Activated T-cell treated with anti-CD3 and anti-CD28 coated beads for 1 hour (primary cell): Measurements from ENCODE around the gene PDIK1L.

Source experiments
- DNase-seq: peaks from one replicate; pipeline ENCODE4 v3.0.0-alpha.2; 2020; ENCODE audit warnings: low read depth

Gene PDIK1L

DNA sequence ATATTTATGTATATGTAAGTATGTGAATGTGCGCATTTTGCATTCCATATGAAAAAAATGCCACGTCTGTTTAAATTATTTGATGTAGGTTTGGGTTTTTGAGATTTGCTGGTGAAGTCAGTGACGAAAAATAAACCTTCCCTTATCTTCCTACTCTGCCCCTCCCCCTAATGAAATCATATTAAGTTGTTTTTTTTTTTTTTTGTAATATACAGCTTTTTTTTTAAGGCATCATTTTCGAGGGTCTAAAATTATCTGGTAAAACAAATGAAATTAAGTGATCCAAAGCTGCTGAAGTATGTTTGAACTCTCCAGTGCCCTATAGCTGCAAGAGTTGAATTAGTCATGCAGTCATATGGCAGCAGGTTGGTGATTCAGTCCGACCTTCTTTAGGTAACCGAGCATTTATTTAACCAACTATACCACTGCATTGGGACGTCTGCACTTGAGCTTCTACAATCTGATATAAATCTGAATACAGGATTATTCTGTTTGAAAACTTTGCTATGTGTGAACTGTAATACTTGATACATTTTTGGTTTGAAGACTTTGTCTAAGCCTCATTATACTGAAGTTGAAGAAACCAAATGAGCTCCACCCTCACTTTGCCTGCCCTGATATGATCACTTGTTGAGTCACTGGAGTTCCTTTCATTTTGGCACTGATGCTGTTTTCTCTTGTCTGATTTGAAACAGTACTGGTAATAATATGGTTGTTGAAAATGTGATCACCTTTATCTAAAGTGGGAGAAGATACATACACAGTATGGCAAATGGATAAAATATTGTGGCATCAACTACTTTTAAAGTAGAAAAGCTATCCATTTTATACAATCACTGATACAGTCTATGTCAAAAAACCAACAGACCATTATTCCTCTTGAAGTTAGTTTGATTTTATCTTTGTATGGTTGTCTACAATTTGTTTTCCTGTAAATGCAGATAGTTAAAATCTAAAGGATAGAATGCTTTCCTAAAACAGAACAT, 11.7 kb downstream of the PDIK1L start:
- no peak for DNase-seq

DNA sequence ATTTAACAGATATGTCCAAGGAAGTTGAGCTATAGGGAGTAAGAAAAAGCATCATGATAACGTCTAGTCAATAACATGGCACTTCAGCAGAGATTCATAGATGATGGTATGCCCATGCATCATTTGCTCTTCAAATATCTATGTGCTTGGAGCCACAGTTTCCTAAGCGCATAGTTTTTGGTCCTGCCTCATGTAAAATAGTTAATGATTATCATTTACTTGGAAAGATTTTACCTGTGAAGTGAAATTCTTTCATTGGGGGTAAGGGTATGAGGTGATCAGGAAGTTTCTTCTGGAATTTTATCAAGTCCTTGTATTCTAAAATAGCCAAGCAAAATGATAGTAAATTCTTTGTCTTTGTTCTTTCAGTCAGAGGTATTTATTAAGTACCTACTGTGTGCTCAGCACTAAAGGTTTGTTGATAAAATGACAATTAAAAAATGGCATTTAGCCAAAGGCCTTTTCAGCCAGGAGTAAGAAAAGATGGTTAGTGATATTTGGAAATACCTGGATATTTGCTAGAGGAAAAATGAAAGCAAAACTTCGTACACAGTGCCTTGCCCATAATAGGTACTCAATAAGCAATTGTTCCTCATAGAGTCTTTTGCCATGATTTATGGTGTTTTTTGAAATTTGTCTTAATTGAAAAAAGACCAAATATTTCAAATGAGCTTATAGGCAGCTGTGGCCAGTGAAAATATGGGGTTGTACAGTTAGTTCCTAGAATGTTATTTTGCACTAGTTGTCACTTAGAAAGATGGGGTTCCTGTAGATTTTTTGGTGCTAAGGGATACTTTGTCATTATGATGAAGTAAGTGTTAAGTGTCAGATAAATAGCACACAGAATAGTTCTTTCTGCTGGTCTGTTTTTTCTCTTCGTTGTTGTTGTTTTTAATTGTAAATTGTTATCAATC, 13.1 kb downstream of the PDIK1L start:
- no peak for DNase-seq

DNA sequence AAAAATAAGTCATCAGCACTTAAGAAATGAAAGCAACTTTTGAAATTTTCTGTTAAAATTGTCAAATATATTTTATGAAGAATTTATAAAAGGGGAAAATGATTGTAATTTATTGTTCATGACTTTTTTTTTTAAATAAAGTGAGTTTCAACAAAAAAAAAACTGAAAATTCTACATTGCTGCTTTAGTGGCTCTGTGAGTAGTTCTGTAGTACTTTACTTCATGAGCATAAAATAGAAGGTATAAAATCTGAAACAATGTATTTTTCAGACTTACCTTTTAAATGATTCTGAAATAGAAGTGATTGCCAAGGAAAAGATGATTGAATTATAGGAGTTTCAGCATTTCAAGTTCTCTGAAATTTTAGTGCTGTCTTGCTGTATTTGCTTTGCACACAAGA, 13.8 kb downstream of the PDIK1L start:
- no peak for DNase-seq

DNA sequence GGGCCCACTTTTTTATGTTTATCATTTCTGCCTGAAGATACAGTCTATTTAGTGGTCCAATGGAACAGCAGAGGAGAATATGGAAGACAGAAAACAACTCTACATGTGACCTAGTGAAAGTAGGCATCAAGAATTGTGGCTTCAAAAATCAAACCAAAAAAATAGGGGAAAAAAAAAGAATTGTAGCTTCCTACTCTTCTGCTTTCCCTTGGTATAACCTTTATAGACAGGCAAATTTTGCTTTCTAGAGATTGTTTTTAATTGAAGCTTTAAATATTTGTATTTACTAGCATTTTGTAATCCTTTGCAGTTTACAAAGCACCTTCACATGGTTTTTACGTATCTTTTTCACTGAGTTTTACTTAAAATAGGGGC, 14.3 kb downstream of the PDIK1L start:
- no peak for DNase-seq

DNA sequence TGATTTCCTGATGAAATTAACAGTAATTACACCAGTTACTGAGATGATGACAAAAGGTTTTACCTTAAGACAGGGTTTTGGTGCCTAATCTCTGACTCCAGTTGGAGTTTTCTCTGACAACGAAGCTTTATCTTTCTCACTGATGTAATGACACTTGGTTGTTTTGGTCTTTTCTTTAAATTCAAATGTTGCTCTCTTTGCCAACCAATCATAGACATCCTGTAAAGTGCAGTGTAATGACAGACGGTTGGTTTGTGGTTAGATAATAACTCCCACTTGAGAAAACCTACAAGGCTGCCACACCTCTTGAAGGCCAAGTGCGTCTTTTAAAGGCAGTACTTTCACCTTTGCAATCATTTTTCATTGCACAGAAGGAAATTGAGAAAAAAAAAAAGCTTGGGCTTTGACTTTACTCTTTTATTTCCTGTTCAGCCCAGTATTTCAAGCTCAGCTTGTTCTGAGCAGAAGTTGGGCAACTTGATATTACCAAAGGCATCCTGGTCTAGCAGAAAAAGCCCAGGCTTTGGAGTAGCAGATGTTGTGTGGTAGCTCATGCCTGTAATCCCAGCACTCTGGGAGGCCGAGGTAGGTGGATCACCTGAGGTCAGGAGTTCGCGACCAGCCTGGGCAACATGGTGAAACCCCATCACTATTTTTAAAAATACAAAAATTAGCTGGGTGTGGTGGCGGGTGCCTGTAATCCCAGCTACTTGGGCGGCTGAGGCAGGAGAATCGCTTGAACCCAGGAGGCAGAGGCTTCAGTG, 14.9 kb downstream of the PDIK1L start:
- peak; percentile 18 for DNase-seq

DNA sequence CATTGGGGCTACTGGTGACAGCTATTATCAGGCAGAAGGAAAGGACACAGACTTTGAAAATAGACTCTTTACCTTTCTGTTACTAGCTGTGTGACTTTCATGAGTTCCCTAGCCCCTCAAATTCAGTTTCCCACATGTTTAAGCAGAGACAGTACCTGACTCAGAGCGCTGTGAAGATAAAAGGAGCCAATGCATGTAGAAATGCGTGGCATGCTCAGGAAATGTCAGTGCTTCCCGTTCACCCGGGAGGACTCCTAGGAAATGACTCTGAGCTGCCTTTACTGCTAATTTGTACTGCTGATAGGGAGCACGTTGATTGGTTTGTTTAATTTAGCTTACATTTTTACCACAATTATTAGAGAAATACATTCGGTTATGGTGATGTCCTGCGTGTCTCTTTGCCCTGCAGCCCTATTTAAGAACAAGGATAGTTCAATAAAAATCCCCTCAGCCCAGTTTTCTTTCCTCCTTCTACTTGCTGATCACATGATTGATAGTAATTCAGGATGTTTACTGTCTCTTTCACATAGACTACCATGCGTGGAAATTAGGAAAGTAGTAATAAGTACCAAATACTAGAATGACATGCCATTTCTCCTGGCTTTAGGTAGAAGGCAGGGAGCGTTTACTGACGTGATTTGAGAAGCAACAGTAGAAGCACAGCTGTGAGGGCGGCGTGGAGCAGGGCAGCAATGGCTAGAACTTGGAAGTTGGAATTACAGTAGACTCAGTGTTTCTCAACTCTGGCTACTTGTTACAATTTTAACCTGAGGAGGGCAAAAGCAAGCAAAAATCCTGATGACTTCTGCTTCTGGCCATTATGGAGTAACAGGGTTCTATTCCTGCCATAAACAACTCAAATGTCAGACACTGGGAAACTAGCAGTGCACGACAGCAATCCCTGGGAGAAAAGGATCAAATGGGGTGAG, 15.9 kb downstream of the PDIK1L start:
- DNase-seq: no peak

DNA sequence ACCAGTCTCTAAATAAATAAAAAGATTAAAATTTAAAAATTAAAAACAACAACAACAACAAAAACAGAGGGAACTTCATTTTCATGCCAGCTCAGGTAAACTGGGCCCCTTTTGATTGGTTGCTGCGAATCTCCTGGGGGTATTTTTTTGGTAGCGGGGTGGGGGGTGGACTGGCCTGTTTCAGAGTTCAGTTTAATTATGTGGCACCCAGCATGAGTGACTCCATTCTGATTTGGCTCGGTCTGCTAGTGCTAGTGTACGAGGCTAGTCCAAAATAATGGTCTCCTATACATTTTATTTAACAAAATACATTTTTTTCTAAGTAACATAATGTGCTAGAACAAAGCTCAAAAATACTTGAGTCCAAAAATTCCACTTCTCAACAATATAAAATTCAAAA, 18.2 kb downstream of the PDIK1L start:
- DNase-seq: no peak

DNA sequence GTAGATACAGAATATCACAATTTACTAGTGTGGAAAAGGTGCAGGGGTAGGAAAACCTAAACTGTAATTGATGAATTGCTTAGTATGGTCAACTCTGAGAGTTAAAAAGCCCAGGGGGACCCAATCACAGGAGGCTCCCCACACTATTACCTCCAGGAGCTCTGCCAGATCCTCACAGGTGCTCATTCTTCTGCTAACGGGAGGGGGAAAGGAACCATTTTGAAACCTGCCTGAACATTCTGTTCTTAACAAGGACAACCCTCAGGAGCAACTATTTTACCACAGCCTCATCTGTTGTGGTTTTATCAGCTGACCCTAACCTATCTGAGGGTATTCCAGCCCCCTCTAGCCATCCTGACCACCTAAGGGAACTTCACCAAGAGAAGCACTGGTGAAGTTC, 19.1 kb downstream of the PDIK1L start:
- no peak for DNase-seq

DNA sequence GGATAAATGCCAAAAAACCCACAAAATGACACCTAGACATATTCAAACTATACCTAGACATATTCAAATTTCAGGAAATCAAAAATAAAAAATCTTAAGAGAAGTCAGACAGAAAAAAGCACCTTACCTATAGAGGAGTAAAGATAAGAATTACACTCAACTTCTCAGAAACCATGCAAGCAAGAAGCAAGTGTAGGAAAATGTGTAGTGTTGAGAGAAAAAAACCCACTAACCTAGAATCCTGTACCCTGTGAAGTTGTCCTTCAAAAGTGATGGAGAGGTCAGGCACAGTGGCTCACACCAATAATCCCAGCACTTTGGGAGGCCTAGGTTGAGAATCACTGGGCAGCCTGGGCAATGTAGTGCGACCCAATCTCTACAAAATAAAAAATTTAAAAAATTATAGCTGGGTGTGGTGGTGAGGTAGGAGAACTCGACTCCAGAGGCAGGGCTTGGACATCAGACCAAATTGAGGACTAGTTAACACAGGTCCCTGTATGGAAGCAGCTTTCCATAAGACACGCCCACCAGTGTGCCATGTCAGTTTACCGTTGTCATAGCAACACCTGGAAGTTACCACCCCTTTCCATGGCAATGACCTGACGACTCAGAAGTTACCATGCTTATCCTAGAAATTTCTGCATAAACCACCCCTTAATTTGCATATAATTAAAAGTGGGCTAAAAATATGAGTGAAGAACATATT, 20.7 kb downstream of the PDIK1L start:
- no peak for DNase-seq

DNA sequence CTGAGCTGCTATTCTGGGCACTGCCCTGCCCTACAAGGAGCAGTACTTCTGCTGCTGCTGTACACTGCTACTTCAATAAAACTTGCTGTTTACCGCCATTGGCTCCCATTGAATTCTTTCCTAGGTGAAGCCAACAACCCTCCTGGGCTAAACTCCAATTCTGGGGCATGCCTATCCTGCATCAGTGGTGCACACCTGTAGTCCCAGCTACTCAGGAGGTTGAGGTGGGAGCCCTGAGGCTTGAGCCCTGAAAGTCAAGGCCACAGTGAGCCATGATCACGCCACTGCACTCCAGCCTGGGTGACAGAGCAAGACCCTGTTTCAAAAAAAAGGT, 21.2 kb downstream of the PDIK1L start:
- DNase-seq: no peak

DNA sequence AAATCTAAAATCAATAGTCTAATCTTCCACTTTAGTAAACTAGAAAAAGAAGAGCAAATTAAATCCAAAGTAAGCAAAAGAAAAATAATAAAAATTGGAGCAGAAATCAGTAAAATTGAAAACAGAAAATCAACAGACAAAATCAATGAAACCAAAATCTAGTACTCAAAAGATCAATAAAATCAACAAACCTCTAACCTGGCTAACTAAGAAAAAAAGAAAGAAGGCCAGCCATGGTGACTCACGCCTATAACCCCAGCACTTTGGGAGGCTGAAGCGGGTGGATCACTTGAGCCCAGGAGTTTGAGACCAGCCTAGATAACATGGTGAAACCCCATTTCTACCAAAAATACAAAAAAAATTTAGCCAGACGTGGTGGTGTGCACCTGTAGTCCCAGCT, 22.8 kb downstream of the PDIK1L start:
- DNase-seq: no peak

DNA sequence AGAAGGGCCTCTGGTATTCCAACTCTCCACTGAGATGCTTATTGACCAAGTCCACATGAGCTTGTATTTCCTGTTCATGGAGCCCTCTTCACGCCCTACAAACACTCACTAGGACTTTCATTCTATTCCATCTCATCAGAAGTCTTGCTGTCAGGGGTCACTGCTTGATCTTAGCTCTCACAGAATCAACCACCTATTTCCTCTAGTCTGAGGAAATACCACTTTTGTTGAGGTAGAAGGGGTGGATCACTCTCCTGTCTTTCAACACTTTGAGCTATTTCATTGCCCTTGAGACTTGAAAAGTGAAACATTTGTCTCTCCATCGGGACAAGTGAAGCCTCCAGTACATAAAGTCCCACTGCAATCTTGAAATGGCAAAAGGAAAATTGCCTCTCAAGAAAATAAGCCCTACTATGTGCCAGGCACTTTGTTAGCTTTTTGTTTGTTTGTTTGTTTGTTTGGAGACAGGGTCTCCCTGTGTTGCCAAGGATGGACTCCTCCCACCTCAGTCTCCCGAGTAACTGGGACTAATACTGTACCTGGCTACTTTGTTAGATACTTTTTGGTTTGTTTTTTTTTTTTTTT, 27.4 kb downstream of the PDIK1L start:
- DNase-seq: no peak

DNA sequence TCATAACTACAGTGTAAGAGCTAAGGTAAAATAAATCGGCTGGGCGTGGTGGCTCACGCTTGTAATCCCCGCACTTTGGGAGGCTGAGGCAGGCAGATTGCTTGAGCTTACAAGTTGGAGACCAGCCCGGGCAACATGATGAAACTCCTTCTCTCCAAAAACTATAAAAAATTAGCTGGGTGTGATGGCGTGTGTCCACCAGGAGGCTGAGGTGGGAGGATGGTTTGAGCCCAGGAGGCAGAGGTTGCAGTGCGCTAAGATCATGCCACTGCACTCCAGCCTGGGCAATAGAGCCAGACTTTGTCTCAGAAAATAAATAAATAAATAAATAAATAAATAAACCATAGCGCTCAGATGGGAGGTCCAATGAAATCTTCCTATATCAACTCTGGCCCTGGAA, 30.5 kb downstream of the PDIK1L start:
- DNase-seq: no peak

DNA sequence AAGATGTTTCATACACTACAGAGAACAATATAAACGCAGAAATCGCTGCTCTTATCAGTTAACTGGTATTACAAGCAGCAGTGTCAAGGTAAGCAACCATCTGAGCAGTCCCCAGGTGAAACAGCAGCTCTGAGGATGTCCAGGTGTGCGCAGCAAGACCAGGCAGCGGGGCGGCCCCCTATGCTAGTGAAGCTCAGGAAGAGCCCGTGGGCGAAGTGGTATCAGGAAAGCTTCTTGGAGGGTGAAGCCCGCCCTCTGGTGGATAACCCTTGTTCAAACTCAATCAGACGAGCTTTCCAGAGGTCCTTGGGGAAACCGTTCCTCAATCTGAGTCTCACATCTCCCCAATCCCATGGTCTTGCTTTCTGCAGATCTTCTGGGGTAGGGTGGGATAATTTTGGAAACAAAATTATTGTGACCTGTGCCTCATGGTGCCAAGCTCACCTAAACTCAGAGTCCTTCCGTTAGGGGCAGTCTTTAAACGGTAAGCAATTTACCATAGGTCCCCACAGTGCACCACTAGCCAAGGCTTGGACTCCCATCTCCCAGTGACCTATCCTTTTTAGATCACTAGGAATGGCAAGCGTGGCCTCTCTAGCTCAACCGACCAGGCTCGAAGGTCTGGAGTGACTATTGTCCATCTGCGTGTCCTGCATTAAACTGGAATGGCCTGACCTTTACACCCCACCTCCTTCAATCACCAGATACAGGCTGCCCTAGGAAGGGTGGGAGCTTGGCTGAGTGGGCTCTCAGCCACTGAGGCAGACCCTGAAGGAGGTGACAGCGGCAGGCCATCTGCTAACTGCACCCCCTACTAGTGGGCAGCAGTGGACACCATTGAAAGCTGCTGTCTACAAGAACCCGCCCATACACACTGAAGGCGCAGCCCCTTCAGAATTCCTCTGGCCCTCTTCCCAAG, 33.7 kb downstream of the PDIK1L start:
- DNase-seq: peak; percentile 69

DNA sequence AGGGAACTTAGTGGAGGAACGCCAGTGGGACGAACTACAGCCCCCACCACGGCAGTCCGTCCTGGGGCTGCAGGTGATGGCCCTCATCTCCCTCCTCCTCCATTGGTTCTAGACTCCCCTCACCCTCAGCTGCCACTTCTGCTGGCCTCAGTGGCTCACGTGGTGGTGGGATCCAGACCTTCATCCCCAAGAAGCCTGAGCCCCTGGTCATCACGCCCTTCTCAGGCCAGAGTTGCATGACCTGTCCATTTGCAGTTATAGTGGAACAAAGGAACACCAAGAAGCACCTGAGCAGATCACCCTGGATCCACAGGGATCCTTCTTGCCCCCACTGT, 34.3 kb downstream of the PDIK1L start:
- DNase-seq: no peak

DNA sequence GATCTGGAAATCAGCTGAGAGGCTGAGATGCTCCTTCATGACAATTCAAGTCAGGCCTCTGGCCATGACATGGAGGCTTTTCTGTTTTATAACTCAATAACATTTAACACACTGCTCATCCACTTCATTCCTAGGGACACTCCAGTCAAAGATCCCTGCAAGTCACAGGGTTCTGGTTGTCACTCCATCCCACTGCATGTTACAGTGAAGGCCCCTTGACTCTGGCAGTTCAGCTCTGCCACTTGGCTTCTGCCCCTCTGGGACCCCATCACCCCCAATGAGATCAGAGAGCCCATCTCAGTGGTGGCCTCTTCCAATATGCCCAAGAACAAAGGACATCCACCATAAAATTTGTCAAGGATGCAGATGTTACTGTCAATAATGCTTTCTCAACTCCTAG, 37.3 kb downstream of the PDIK1L start:
- no peak for DNase-seq

DNA sequence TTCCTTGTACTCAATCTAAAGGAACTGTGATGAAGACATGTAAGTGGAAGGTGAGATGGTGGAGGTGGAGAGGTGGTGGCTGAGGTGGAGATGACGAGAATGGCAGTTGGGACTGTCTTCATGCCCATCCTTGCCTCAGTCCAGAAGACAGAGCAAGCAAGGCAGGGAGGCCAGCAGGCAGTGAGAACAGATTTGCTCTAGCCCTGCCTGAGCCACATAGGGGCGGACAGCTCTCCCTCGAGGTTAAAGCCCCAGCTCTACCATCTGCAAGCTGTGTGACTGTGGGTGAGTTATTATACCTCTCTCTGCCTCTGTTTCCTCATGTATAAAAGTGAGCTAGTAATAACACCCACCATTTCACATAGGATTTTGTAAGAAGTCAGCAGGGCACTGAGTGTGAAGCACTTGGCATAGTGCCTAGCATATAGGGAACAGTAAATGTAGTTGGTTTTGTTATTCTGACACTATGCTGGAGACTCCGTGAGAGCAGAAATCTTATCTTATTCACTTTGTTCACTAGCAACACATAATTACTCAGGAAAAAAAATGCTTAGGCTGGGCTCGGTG, 42.4 kb downstream of the PDIK1L start:
- no peak for DNase-seq

DNA sequence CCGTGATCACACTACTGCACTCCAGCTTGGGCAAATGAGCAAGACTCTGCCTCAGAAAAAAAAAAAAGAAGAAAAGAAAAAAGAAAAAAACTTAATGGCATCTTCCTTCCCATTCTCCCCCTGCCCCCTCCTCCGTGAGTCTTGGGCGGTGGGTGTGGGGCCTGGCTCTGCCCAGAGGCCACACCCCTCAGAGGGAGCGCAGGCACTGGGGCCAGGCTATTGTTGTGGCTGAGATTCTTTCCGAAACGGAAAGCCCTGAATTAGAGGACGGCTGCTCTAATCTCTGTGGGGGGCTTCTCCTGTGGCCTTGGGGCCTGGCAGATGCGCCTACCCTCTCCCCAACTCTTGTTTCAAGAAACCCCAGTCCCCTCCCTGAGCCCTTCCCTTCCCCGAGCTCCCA, 43.1 kb downstream of the PDIK1L start:
- DNase-seq: no peak
